Measurements from ENCODE around the gene GPX4.

GPX4 gene

GRCh38 chr19:1101337-1101698 is 2.5 kb upstream of the GPX4 start:
- Histone ChIP-seq H3K27ac (ENCODE audit: low read depth, low read length) (peak overlapping the region; percentile 72), H3K27me3 (ENCODE audit: control insufficient read depth in 1 of 2, insufficient read depth in 2 of 2, low read length in 2 of 2) (no peaks in the 10 kb centered on the region), H3K9ac (ENCODE audit: low read length) (no peak overlapping the region), H3K4me3 (ENCODE audit: low read depth in 1 of 2, low read length in 2 of 2) (no peak overlapping the region), H3K36me3 (ENCODE audit: insufficient read depth, low read length) (peaks cover 4% of the 10 kb centered on the region), H3K4me1 (ENCODE audit: insufficient read depth, low read length) (peaks cover 34% of the 10 kb centered on the region), H3K9me3 (ENCODE audit: low read length) (no peaks in the 10 kb centered on the region)

DNA sequence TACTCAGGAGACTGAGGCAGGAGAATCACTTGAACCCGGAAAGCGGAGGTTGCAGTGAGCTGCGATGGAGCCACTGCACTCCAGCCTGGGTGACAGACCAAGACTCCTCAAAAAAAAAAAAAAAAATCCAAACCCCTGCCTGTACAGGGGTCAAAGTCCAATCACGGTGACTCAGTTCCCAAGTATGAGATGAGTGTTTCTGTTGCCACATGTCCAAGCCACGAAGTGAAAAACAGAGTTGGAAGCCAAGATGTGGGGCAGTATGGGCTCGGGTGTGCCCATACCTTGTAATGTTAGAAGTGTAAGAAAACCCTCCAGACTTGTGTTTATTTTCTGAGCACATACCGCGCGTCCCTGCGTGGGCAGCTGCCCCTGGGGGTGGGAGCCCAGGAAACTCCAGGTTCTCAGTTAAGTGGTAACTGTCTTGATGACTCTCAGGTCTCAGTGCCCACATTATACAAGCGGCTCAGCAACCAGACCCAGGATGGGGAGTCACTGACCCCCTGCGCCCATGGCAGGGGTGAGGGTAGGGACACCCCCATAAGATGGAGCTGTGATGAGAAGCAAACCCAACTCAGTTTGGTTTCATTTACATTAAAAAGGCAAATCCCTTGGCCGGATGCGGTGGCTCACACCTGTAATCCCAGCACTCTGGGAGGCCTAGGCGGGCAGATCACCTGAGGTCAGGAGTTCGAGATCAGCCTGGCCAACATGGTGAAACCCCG is 1.2 kb upstream of the GPX4 start:
- Histone ChIP-seq H3K4me3 (ENCODE audit: low read depth in 1 of 2, low read length in 2 of 2) (no peak overlapping the region), H3K4me1 (ENCODE audit: insufficient read depth, low read length) (peaks cover 36% of the 10 kb centered on the region), H3K36me3 (ENCODE audit: insufficient read depth, low read length) (peaks cover 15% of the 10 kb centered on the region)

DNA sequence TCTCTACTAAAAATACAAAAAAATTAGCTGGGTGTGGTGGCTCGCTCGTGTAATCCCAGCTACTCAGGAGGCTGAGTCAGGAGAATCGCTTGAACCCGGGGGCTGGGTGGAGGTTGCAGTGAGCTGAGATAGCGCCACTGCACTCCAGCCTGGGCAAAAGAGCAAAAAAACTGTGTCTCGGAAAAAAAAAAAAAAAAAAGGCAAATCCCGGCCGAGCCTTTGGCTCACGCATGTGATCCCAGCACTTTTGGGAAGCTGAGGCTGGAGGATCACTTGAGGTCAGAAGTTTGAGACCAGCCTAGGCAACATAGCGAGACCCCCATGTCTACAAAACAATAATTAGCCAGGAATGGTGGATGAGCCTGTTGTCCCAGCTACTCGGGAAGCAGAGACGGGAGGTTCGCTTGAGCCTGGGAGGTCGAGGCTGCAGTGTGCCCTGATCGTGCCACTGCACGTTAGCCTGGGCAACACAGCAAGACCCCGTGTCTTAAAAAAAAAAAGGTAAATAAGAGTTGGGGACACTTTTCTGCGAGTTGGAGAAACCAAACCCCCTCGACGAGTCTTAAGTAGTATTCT is 574 bp upstream of the GPX4 start:
- Histone ChIP-seq H3K27me3 (ENCODE audit: control insufficient read depth in 1 of 2, insufficient read depth in 2 of 2, low read length in 2 of 2) (no peaks in the 10 kb centered on the region), H3K36me3 (ENCODE audit: insufficient read depth, low read length) (peaks cover 16% of the 10 kb centered on the region), H3K4me1 (ENCODE audit: insufficient read depth, low read length) (peaks cover 36% of the 10 kb centered on the region), H3K27ac (ENCODE audit: low read depth, low read length) (peak overlapping the region; percentile 96), H3K9ac (ENCODE audit: low read length) (no peak overlapping the region), H3K9me3 (ENCODE audit: low read length) (no peaks in the 10 kb centered on the region), H3K4me3 (ENCODE audit: low read depth in 1 of 2, low read length in 2 of 2) (peak overlapping the region; percentile 8 to 45)

More for the DNA sequence above, 1.2 kb upstream of the GPX4 start:
- Histone ChIP-seq H3K9ac (ENCODE audit: low read length) (no peak overlapping the region), H3K27ac (ENCODE audit: low read depth, low read length) (peak overlapping the region; percentile 72), H3K9me3 (ENCODE audit: low read length) (no peaks in the 10 kb centered on the region), H3K27me3 (ENCODE audit: control insufficient read depth in 1 of 2, insufficient read depth in 2 of 2, low read length in 2 of 2) (no peaks in the 10 kb centered on the region)

DNA sequence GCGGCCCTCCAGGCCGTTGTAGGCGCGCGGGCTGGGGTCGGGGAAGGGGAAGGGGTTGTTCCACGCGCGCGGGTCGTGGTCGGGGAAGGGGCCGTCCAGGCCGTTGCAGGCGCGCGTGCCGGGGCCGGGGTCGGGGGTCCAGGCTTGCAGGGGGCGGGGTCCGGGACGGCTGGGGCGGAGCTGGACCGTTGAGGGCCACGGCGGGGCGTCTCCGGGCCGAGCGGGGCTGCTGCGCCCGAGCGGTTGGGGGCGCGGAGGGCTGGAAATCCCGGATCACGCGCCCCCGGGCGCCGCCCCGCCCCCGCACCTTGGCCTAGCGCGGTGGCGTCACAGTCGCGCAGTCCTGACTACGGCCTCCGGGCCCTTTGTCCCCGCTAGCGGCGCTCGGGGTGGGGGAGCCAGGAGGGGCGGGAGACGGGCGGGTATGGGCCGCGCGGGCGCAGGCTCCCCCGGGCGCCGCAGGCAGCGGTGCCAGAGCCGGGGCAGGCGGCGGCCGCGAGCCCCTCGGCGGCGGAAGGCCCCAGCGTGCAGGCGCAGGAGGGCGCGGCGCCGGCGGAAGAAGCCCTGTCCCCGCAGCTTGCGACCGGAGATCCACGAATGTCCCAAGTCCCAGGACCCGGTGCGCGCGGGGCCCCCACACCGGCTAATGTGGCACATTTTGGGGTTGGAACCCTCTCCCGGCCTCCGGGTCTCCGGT is 665 bp downstream of the GPX4 start:
- Histone ChIP-seq H3K27ac (ENCODE audit: low read depth, low read length) (peak overlapping the region; percentile 77), H3K4me1 (ENCODE audit: insufficient read depth, low read length) (peaks cover 33% of the 10 kb centered on the region), H3K9ac (ENCODE audit: low read length) (no peak overlapping the region), H3K36me3 (ENCODE audit: insufficient read depth, low read length) (peaks cover 16% of the 10 kb centered on the region), H3K27me3 (ENCODE audit: control insufficient read depth in 1 of 2, insufficient read depth in 2 of 2, low read length in 2 of 2) (no peaks in the 10 kb centered on the region), H3K4me3 (ENCODE audit: low read depth in 1 of 2, low read length in 2 of 2) (peak overlapping the region; percentile 72 to 98), H3K9me3 (ENCODE audit: low read length) (no peaks in the 10 kb centered on the region)

- peaks cover 16% of the 10 kb centered on the region for H3K36me3 ChIP-seq (ENCODE audit: insufficient read depth, low read length)
- peak overlapping the region; percentile 77 for H3K27ac ChIP-seq (ENCODE audit: low read depth, low read length)
- peaks cover 33% of the 10 kb centered on the region for H3K4me1 ChIP-seq (ENCODE audit: insufficient read depth, low read length)
- H3K27me3 ChIP-seq (ENCODE audit: control insufficient read depth in 1 of 2, insufficient read depth in 2 of 2, low read length in 2 of 2): no peaks in the 10 kb centered on the region
- H3K4me3 ChIP-seq (ENCODE audit: low read depth in 1 of 2, low read length in 2 of 2): peak overlapping the region; percentile 72 to 98
- no peaks in the 10 kb centered on the region for H3K9me3 ChIP-seq (ENCODE audit: low read length)
- H3K9ac ChIP-seq (ENCODE audit: low read length): no peak overlapping the region
Observed at GRCh38 chr19:1105008-1105872, 1.4 kb downstream of the GPX4 start.

GRCh38 chr19:1105873-1106840 is 2.4 kb downstream of the GPX4 start:
- Histone ChIP-seq H3K4me1 (ENCODE audit: insufficient read depth, low read length) (peaks cover 33% of the 10 kb centered on the region), H3K36me3 (ENCODE audit: insufficient read depth, low read length) (peaks cover 16% of the 10 kb centered on the region), H3K27me3 (ENCODE audit: control insufficient read depth in 1 of 2, insufficient read depth in 2 of 2, low read length in 2 of 2) (no peaks in the 10 kb centered on the region), H3K27ac (ENCODE audit: low read depth, low read length) (peak overlapping the region; percentile 77), H3K9me3 (ENCODE audit: low read length) (no peaks in the 10 kb centered on the region), H3K9ac (ENCODE audit: low read length) (no peak overlapping the region), H3K4me3 (ENCODE audit: low read depth in 1 of 2, low read length in 2 of 2) (no peak overlapping the region)

- Histone ChIP-seq H3K4me1 (ENCODE audit: insufficient read depth, low read length) (peaks cover 26% of the 10 kb centered on the region), H3K27ac (ENCODE audit: low read depth, low read length) (no peak overlapping the region), H3K9ac (ENCODE audit: low read length) (no peak overlapping the region), H3K9me3 (ENCODE audit: low read length) (no peaks in the 10 kb centered on the region), H3K4me3 (ENCODE audit: low read depth in 1 of 2, low read length in 2 of 2) (no peak overlapping the region), H3K27me3 (ENCODE audit: control insufficient read depth in 1 of 2, insufficient read depth in 2 of 2, low read length in 2 of 2) (no peaks in the 10 kb centered on the region), H3K36me3 (ENCODE audit: insufficient read depth, low read length) (peaks cover 16% of the 10 kb centered on the region)
Observed at GRCh38 chr19:1106841-1107660, 3.3 kb downstream of the GPX4 start.

DNA sequence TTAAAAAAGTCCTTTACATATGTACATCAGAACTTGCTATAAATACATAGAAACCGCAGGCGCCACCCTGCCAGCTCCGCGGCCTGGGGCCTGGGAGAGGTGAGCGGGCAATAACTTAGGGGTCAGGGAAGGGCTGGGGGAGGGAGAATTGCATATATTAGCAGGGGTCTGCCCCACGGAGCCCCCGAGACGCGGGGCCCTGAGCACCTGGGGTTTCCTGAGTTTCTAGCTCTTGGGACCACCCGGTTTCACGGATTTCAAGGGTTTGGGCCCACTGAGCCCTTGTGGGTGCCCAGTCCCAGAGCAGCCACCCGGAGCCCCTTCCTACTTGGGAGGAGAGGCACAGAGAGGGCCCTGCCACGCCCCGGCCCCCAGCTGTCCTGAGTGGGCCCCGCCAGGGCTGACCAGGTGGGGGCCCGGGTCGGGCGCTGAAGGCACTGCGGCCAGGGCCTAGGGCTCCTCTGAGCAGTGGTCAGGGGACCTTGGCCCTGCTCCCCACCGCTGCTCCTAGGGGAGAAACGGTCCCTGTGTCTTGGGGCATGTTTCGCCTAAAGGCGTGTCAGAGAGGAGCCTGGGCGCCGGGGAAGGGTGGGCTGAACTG is 4.0 kb downstream of the GPX4 start:
- Histone ChIP-seq H3K36me3 (ENCODE audit: insufficient read depth, low read length) (peaks cover 16% of the 10 kb centered on the region), H3K27me3 (ENCODE audit: control insufficient read depth in 1 of 2, insufficient read depth in 2 of 2, low read length in 2 of 2) (no peaks in the 10 kb centered on the region), H3K9ac (ENCODE audit: low read length) (no peak overlapping the region), H3K27ac (ENCODE audit: low read depth, low read length) (no peak overlapping the region), H3K4me3 (ENCODE audit: low read depth in 1 of 2, low read length in 2 of 2) (no peak overlapping the region), H3K9me3 (ENCODE audit: low read length) (no peaks in the 10 kb centered on the region), H3K4me1 (ENCODE audit: insufficient read depth, low read length) (peaks cover 22% of the 10 kb centered on the region)

DNA sequence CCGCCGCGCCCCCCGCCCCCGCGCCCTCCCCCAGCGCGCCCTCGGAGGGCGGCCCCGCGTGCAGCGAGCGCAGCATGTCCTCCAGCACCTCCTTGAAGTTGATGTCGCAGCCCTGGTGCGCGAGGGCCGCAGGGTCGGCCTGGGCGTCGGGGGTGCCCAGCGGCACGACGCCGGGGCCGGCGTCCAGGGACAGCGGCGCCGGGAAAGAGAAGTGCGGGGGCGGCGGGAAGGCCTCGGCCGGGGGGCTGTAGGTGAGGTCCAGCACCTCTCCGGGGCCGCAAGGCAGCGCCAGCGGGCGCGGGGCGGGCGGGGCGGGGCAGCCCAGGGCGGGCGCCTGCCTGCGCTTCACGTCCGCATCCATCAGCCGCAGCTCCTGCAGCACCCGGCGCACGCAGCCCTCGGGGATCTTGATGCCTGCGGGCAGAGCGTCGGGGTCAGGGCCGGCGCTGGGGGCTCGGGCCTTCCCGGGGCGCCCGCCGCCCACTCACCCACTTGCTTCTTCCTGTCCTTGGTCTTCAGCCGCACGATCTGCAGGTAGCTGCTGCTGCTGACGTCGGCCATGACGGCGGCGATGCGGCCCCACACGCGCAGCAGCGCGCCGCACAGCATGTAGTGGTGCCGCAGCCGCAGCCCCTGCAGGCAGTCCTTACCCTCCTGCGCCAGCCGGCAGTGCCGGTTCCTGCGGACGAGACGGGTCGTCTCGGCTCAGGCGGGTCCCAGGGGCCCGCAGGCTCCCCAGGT is 4.7 kb downstream of the GPX4 start:
- H3K9ac ChIP-seq (ENCODE audit: low read length): no peak overlapping the region
- no peak overlapping the region for H3K4me3 ChIP-seq (ENCODE audit: low read depth in 1 of 2, low read length in 2 of 2)
- H3K27me3 ChIP-seq (ENCODE audit: control insufficient read depth in 1 of 2, insufficient read depth in 2 of 2, low read length in 2 of 2): no peaks in the 10 kb centered on the region
- peaks cover 16% of the 10 kb centered on the region for H3K36me3 ChIP-seq (ENCODE audit: insufficient read depth, low read length)
- H3K4me1 ChIP-seq (ENCODE audit: insufficient read depth, low read length): peaks cover 20% of the 10 kb centered on the region
- no peaks in the 10 kb centered on the region for H3K9me3 ChIP-seq (ENCODE audit: low read length)
- H3K27ac ChIP-seq (ENCODE audit: low read depth, low read length): no peak overlapping the region

All from muscle layer of colon (tissue), 2 donors.